ENCODE data around the gene TRMT112. TPM values are rescaled to one million over a fixed set of nuclear protein-coding genes. Genes with fewer than 3 reads are reported as not detected.
A peak's percentile ranks its signal among the peaks of the same experiment; 100 is the strongest.

Gene TRMT112
- total and polyA plus RNA-seq, 2 of the 4 experiments (the other 2 are of a cell fraction): 173 to 202 TPM

DNA sequence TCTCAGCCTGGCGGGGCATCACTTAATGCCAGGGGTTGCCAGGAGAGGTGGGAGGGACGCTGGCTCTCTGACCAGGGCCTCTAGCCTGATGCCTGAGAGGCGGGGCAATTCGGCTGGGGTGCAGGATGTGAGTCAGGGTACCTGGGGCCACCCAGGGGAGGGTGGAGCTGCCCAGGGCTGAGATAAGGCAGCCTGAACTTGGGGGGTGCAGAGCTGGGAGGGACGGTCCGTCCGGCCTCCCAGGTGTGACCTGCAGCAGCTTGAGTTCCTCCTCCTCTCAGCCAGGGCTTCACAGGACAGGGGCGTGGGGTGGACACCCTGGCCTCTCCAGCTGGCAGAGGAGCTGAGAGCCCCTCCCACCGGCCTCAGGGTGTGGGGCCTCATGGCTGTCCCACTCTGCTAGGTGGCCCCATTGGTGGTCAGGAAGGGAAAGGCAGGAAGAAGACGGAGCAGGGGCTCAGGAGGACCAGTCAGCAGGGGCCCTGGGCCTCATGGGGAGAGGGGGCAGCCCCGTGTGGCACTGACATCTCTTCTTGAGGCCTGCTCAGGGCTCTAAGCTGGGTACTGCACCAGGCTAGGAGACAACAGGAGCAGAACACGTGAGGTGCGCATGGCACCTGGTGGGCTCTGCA, 40.7 kb upstream of the TRMT112 start:
- TF ChIP-seq MAZ (IDR thresholded peaks at IDR 0.05; ENCODE audit: borderline replicate concordance, low read depth, low read length) (no peak), CEBPB (IDR thresholded peaks at IDR 0.05; ENCODE audit: low read depth, low read length) (no peak), RCOR1 (IDR thresholded peaks at IDR 0.05; ENCODE audit: insufficient replicate concordance, low read length) (no peak), MAFK (IDR thresholded peaks at IDR 0.05; ENCODE audit: low read depth, low read length) (no peak), RAD21 (IDR thresholded peaks at IDR 0.05; ENCODE audit: low read length) (no peak), NFE2L2 (IDR thresholded peaks at IDR 0.05; ENCODE audit: low read depth, low read length) (no peak), SMC3 (IDR thresholded peaks at IDR 0.05; ENCODE audit: low read depth, low read length) (no peak), ELK1 (IDR thresholded peaks at IDR 0.05; ENCODE audit: borderline replicate concordance, low read depth, low read length) (no peak), MXI1 (IDR thresholded peaks at IDR 0.05; ENCODE audit: borderline replicate concordance, low read depth, low read length) (no peak), CHD1 (IDR thresholded peaks at IDR 0.05; ENCODE audit: low read depth, low read length) (no peak)
- TF ChIP-seq, protein P1, sequence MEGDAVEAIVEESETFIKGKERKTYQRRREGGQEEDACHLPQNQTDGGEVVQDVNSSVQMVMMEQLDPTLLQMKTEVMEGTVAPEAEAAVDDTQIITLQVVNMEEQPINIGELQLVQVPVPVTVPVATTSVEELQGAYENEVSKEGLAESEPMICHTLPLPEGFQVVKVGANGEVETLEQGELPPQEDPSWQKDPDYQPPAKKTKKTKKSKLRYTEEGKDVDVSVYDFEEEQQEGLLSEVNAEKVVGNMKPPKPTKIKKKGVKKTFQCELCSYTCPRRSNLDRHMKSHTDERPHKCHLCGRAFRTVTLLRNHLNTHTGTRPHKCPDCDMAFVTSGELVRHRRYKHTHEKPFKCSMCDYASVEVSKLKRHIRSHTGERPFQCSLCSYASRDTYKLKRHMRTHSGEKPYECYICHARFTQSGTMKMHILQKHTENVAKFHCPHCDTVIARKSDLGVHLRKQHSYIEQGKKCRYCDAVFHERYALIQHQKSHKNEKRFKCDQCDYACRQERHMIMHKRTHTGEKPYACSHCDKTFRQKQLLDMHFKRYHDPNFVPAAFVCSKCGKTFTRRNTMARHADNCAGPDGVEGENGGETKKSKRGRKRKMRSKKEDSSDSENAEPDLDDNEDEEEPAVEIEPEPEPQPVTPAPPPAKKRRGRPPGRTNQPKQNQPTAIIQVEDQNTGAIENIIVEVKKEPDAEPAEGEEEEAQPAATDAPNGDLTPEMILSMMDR (conservative IDR thresholded peaks at IDR 0.05; ENCODE audit: low read depth, low read length): no peak
- Histone ChIP-seq H3K79me1 (ENCODE audit: low read depth in 1 of 2, low read length in 2 of 2) (peaks cover 6 to 52% of the 10 kb centered on the region in 2 experiments), H3K18ac (ENCODE audit: low read depth, low read length) (peak overlapping the region; percentile 20), H4K91ac (ENCODE audit: insufficient read depth, low read depth, low read length) (peak overlapping the region; percentile 98), H2BK120ac (ENCODE audit: low read depth, low read length) (peak overlapping the region; percentile 93), H2AFZ (replicated peaks; ENCODE audit: low read length, poor library complexity) (peak overlapping the region; percentile 60), H4K20me1 (ENCODE audit: insufficient read depth, low read length) (no peaks in the 10 kb centered on the region), H2AK9ac (replicated peaks; ENCODE audit: low read depth, low read length, poor library complexity) (peak overlapping the region; percentile 99), H3K14ac (replicated peaks; ENCODE audit: low read depth, low read length) (peak overlapping the region; percentile 97), H3K27me3 (ENCODE audit: control insufficient read depth, insufficient read depth, low read length) (no peaks in the 10 kb centered on the region), H3K23ac (ENCODE audit: low read depth, low read length) (peak overlapping the region; percentile 90), H4K5ac (ENCODE audit: low read depth, low read length) (peak overlapping the region; percentile 70), H3K9me3 (ENCODE audit: control insufficient read depth, insufficient read depth, low read length) (no peaks in the 10 kb centered on the region), H3K4me1 (ENCODE audit: control insufficient read depth, insufficient read depth, low read length) (peaks cover 27% of the 10 kb centered on the region), H4K8ac (ENCODE audit: low read depth in 2 of 2, low read length in 2 of 2) (peak overlapping the region; percentile 94 to 97), H2BK15ac (ENCODE audit: low read depth, low read length) (peak overlapping the region; percentile 98; the same call in 2 of the 3 replicates), H3K9me1 (ENCODE audit: insufficient read depth, low read length) (peaks cover 18% of the 10 kb centered on the region), H2BK20ac (ENCODE audit: low read depth, low read length) (peak overlapping the region; percentile 49; the same call in 1 of the 2 replicates), H3K36me3 (ENCODE audit: control insufficient read depth, insufficient read depth, low read length) (peaks cover 18% of the 10 kb centered on the region), H3K27ac (ENCODE audit: insufficient read depth, low read length) (peak overlapping the region; percentile 91), H3K9ac (ENCODE audit: low read depth, low read length) (peak overlapping the region; percentile 79), H3K4me3 (ENCODE audit: insufficient read depth, low read depth, low read length) (no peak overlapping the region), H2BK5ac (ENCODE audit: low read depth, low read length, poor library complexity, severe bottlenecking) (peak overlapping the region; percentile 92), H3K56ac (ENCODE audit: extremely low read depth, insufficient read depth, low read length) (peak overlapping the region; percentile 75), H3K4ac (ENCODE audit: low read depth, low read length) (peak overlapping the region; percentile 99), H2AK5ac (ENCODE audit: low read depth, low read length) (peak overlapping the region; percentile 99), H3K4me2 (ENCODE audit: low read depth, low read length) (peak overlapping the region; percentile 82)
- dilution Hi-C loops (cut with HindIII; ENCODE audit: low sequenced_read_pairs, unreplicated experiment): no loop called here
- in situ Hi-C loops (cut with MboI; ENCODE audit: low sequenced_read_pairs): no loop called here
- ChIA-PET POLR2A (ENCODE audit: unreplicated experiment) (no interaction called here), CTCF (no interaction called here)
- intact Hi-C loops (cut with micrococcal nuclease): loop anchor here (5.0 kb wide), 1 partner anchor 294 kb away; no protein-coding TSS in a partner anchor
- 38% methylated on average over 3 of the region's 13 CpGs; no CpG with 5 or more reads in 1 of the 2 experiments for WGBS, 2 experiments (ENCODE audit: extremely low coverage in 2 of 2, insufficient read length in 1 of 2)
- ATAC-seq (ENCODE audit: low read depth) (no peak), DNase-seq (no peak)
- BruUV-seq (replicated peaks): no TSS peak

Data from IMR-90 (cell line).